ENCODE data around the gene SNX25.

GRCh38 chr4:185344743-185345538 lies 135.5 kb downstream of the SNX25 start:
- no peak for TF ChIP-seq CTCF (IDR thresholded peaks at IDR 0.05)
- TF ChIP-seq POLR2AphosphoS5 (IDR thresholded peaks at IDR 0.05; ENCODE audit: low read depth, low read length), result no peak
- TF ChIP-seq REST (IDR thresholded peaks at IDR 0.05; ENCODE audit: insufficient read depth in 1 of 2, low read depth in 2 of 2, low read length in 1 of 2), result no peak
- no peak for TF ChIP-seq SIN3A (IDR thresholded peaks at IDR 0.05; ENCODE audit: borderline replicate concordance, insufficient read depth, low read depth, low read length)
- TF ChIP-seq TCF7L2 (IDR thresholded peaks at IDR 0.05; ENCODE audit: low read depth, low read length), result no peak
